PC-3 (cell line): ENCODE measurements around the gene TMEM255B. TPM values are rescaled to one million over a fixed set of nuclear protein-coding genes. Genes with fewer than 3 reads are reported as not detected.

Experiments used
- ATAC-seq: fragments of 200-7000 bp; cut with Tn5 transposase; 2 replicates; pipeline ENCODE4 v1.9.1; 2020; ENCODE audit warnings: mild to moderate bottlenecking, moderate library complexity
- BruUV-seq: library from RNA; stranded (reverse); fragments of 400-500 nt; replicated peaks from 2 replicates; lab custom pipeline; 2021; lab: Mats Ljungman, UMichigan
- CTCF ChIA-PET: fragments of 300-600 bp; sonication (Branson Sonifier 250); formaldehyde crosslinking; loops from one replicate; lab custom pipeline; 2022; ENCODE audit warnings: antibody characterized with exemption; lab: Charles Lee
- POLR2A ChIA-PET: fragments of 300-600 bp; sonication (Branson Sonifier 250); formaldehyde crosslinking; loops from one replicate; lab custom pipeline; 2022; ENCODE audit warnings: antibody characterized with exemption; ENCODE audit not compliant: unreplicated experiment; lab: Charles Lee
- DNase-seq: peaks from one replicate; pipeline ENCODE4 v3.0.0-alpha.2; 2015
- H2AFZ ChIP-seq: fragments of 300-600 bp; sonication (generic); 2 replicates; pipeline ENCODE4 v1.6.0; 2016; ENCODE audit warnings: antibody characterized with exemption, low read length
- H3F3A ChIP-seq: fragments of 300-600 bp; sonication (generic); one replicate; pipeline ENCODE4 v1.6.0; 2017; ENCODE audit warnings: antibody characterized with exemption, low read length, control low read depth, mild to moderate bottlenecking; ENCODE audit not compliant: unreplicated experiment
- H3K27ac ChIP-seq: fragments of 300-600 bp; sonication (generic); 2 replicates; pipeline ENCODE4 v1.5.1; 2016; ENCODE audit warnings: mild to moderate bottlenecking, low read length
- H3K27me3 ChIP-seq: fragments of 300-600 bp; sonication (generic); 2 replicates; pipeline ENCODE4 v1.6.1; 2016; ENCODE audit warnings: low read length, mixed read lengths
- H3K36me3 ChIP-seq: fragments of 300-600 bp; sonication (generic); 2 replicates; pipeline ENCODE4 v1.6.1; 2016; ENCODE audit warnings: low read depth, mixed run types, low read length, mixed read lengths
- H3K4me1 ChIP-seq: fragments of 300-600 bp; sonication (generic); 2 replicates; pipeline ENCODE4 v1.5.1; 2016; ENCODE audit warnings: low read length; ENCODE audit not compliant: insufficient read depth
- H3K4me2 ChIP-seq: fragments of 300-600 bp; sonication (generic); 2 replicates; pipeline ENCODE4 v1.6.0; 2016; ENCODE audit warnings: low read length
- H3K4me3 ChIP-seq: fragments of 300-600 bp; sonication (generic); 2 replicates; pipeline ENCODE4 v1.5.1; 2016; ENCODE audit warnings: mild to moderate bottlenecking, low read length, mixed read lengths
- H3K79me2 ChIP-seq: fragments of 300-600 bp; sonication (generic); 2 replicates; pipeline ENCODE4 v1.6.1; 2017; ENCODE audit warnings: low read length, mixed read lengths
- H3K9ac ChIP-seq: fragments of 300-600 bp; sonication (generic); 2 replicates; pipeline ENCODE4 v1.6.0; 2016; ENCODE audit warnings: mild to moderate bottlenecking, low read length
- H3K9me2 ChIP-seq: fragments of 300-600 bp; sonication (generic); replicated peaks from 2 replicates; pipeline ENCODE4 v1.6.1; 2016; ENCODE audit warnings: mixed run types, low read length, mixed read lengths
- H3K9me3 ChIP-seq: fragments of 300-600 bp; sonication (generic); 2 replicates; pipeline ENCODE4 v1.6.1; 2016; ENCODE audit warnings: low read length, mixed read lengths
- H4K20me1 ChIP-seq: fragments of 300-600 bp; sonication (generic); 2 replicates; pipeline ENCODE4 v1.6.1; 2016; ENCODE audit warnings: low read length, mixed read lengths
- CTCF ChIP-seq: fragments of 300-600 bp; sonication (generic); conservative IDR thresholded peaks from 2 replicates; pipeline ENCODE4 v1.5.1; 2017; ENCODE audit warnings: antibody characterized with exemption, low read depth, mild to moderate bottlenecking, low read length
- EZH2 ChIP-seq: fragments of 300-600 bp; sonication (generic); IDR thresholded peaks from one replicate; pipeline ENCODE4 v1.6.1; 2017; ENCODE audit warnings: antibody characterized with exemption, mild to moderate bottlenecking, low read length; ENCODE audit not compliant: unreplicated experiment
- EZH2phosphoT487 ChIP-seq: fragments of 300-600 bp; sonication (generic); IDR thresholded peaks from 2 replicates; pipeline ENCODE4 v1.6.1; 2018; ENCODE audit warnings: mild to moderate bottlenecking, antibody characterized with exemption, low read length, borderline replicate concordance
- intact Hi-C: fragments of 100-400 bp; cut with micrococcal nuclease; formaldehyde crosslinking; loops from 2 replicates; pipeline ENCODE4 v1.9.0; 2023
- total RNA-seq: library from RNA; depleted of rRNA; stranded (reverse); fragments of >200 nt; gene quantifications from 2 replicates; pipeline ENCODE4 v1.2.3, GENCODE V29; 2014

Gene TMEM255B
- total RNA-seq, 1 experiment from 2014 or later: 26.9 TPM

- H3K4me1 ChIP-seq: peaks cover 30% of the 10 kb centered on the region
- BruUV-seq: no TSS peak
- H3K4me2 ChIP-seq: no peak overlapping the region
- no peaks in the 10 kb centered on the region for H3K36me3 ChIP-seq
- CTCF ChIA-PET: no interaction called here
- H3K9me3 ChIP-seq: no peaks in the 10 kb centered on the region
- H3K9ac ChIP-seq: no peak overlapping the region
- DNase-seq (peak; percentile 36), ATAC-seq (no peak)
- H3K27ac ChIP-seq: no peak overlapping the region
- POLR2A ChIA-PET: no interaction called here
- H3K79me2 ChIP-seq: no peaks in the 10 kb centered on the region
- no peaks in the 10 kb centered on the region for H3F3A ChIP-seq
- H2AFZ ChIP-seq: no peak overlapping the region
- no peaks in the 10 kb centered on the region for H3K27me3 ChIP-seq
- intact Hi-C loops: loop anchor here (2.0 to 5.0 kb wide), 2 partner anchors 15 to 112 kb away; no protein-coding TSS in a partner anchor
- H3K4me3 ChIP-seq: no peak overlapping the region
- no peak for TF ChIP-seq EZH2
- TF ChIP-seq CTCF: no peak
- TF ChIP-seq EZH2phosphoT487: no peak
- H3K9me2 ChIP-seq: no peaks in the 10 kb centered on the region
- no peaks in the 10 kb centered on the region for H4K20me1 ChIP-seq
These were observed 76.6 kb downstream of the TMEM255B start for GRCh38 chr13:113835461-113836270.

GRCh38 chr13:113836768-113837559, 77.9 kb downstream of the TMEM255B start:
- POLR2A ChIA-PET: interaction anchor here (0.6 kb wide), 1 partner anchor 57 kb away, joined by 3 read pairs; no protein-coding TSS in a partner anchor
- no peaks in the 10 kb centered on the region for H3K36me3 ChIP-seq
- peaks cover 30% of the 10 kb centered on the region for H3K4me1 ChIP-seq
- no peaks in the 10 kb centered on the region for H3K9me3 ChIP-seq
- H3K9me2 ChIP-seq: no peaks in the 10 kb centered on the region
- no peaks in the 10 kb centered on the region for H3F3A ChIP-seq
- DNase-seq: peak; percentile 31
- peak overlapping the region; percentile 77 for H3K4me2 ChIP-seq
- H2AFZ ChIP-seq: peak overlapping the region; percentile 72; the same call in 1 of the 2 replicates
- peak overlapping the region; percentile 66 for H3K9ac ChIP-seq
- no peaks in the 10 kb centered on the region for H3K79me2 ChIP-seq
- ATAC-seq: peak; percentile 47
- BruUV-seq: no TSS peak
- no peak overlapping the region; the same call in 1 of the 2 replicates for H3K4me3 ChIP-seq
- H4K20me1 ChIP-seq: no peaks in the 10 kb centered on the region
- no peak for TF ChIP-seq EZH2phosphoT487
- TF ChIP-seq EZH2: no peak
- TF ChIP-seq CTCF: no peak
- intact Hi-C loops: loop anchor here (2.0 to 5.0 kb wide), 2 partner anchors 16 to 110 kb away; no protein-coding TSS in a partner anchor
- H3K27me3 ChIP-seq: no peaks in the 10 kb centered on the region
- CTCF ChIA-PET: no interaction called here
- H3K27ac ChIP-seq: peak overlapping the region; percentile 83
